ENCODE results near the gene KRTAP25-1. TPM values are rescaled to one million over a fixed set of nuclear protein-coding genes. Genes with fewer than 3 reads are reported as not detected.

KRTAP25-1 gene
- total RNA-seq, 6 experiments from 2014 or later: not detected

- Histone ChIP-seq H3K36me3 (no peaks in the 10 kb centered on the region), H3K4me1 (no peaks in the 10 kb centered on the region), H3K4me3 (no peak overlapping the region), H3K27ac (no peak overlapping the region), H3K27me3 (no peaks in the 10 kb centered on the region), H3K9me3 (no peaks in the 10 kb centered on the region)
- no peak for TF ChIP-seq POLR2A (IDR thresholded peaks at IDR 0.05)
- no peak for TF ChIP-seq CTCF (IDR thresholded peaks at IDR 0.05)
- intact Hi-C loops (cut with DNase I): no loop called here
- 54% methylated on average over 2 of the region's 2 CpGs for WGBS (ENCODE audit: insufficient coverage, low coverage, low lambda C conversion rate, missing lambda C conversion rate)
- ATAC-seq: no peak
- DNase-seq: no peak
These were observed 26.4 kb upstream of the KRTAP25-1 start for GRCh38 chr21:30315701-30316100.

GRCh38 chr21:30306884-30307283 lies 17.6 kb upstream of the KRTAP25-1 start:
- no peak overlapping the region for H3K4me3 ChIP-seq
- H3K9me3 ChIP-seq: no peaks in the 10 kb centered on the region
- H3K27me3 ChIP-seq: no peaks in the 10 kb centered on the region
- TF ChIP-seq CTCF (IDR thresholded peaks at IDR 0.05) (no peak), POLR2A (IDR thresholded peaks at IDR 0.05) (no peak)
- no peaks in the 10 kb centered on the region for H3K4me1 ChIP-seq
- 62% methylated on average over 2 of the region's 2 CpGs for WGBS (ENCODE audit: insufficient coverage, low coverage, low lambda C conversion rate, missing lambda C conversion rate)
- no peak overlapping the region for H3K27ac ChIP-seq
- no peaks in the 10 kb centered on the region for H3K36me3 ChIP-seq
- intact Hi-C loops (cut with DNase I): no loop called here
- no peak for ATAC-seq
- no peak for DNase-seq

GRCh38 chr21:30305136-30305535 lies 15.8 kb upstream of the KRTAP25-1 start:
- Histone ChIP-seq H3K9me3 (no peaks in the 10 kb centered on the region), H3K27ac (no peak overlapping the region), H3K27me3 (no peaks in the 10 kb centered on the region), H3K4me3 (no peak overlapping the region), H3K36me3 (no peaks in the 10 kb centered on the region), H3K4me1 (no peaks in the 10 kb centered on the region)
- WGBS (ENCODE audit: insufficient coverage, low coverage, low lambda C conversion rate, missing lambda C conversion rate): 15% methylated on average over 1 of the region's 1 CpG
- TF ChIP-seq POLR2A (IDR thresholded peaks at IDR 0.05): no peak
- TF ChIP-seq CTCF (IDR thresholded peaks at IDR 0.05): no peak
- DNase-seq (no peak), ATAC-seq (no peak)
- intact Hi-C loops (cut with DNase I): no loop called here

- WGBS (ENCODE audit: insufficient coverage, low coverage, low lambda C conversion rate, missing lambda C conversion rate): 25% methylated on average over 2 of the region's 3 CpGs
- Histone ChIP-seq H3K4me3 (no peak within 1 kb of the TSS), H3K36me3 (no peaks in the 10 kb centered on the region), H3K27me3 (no peaks in the 10 kb centered on the region), H3K9me3 (no peaks in the 10 kb centered on the region), H3K27ac (no peak within 1 kb of the TSS), H3K4me1 (no peaks in the 10 kb centered on the region)
- TF ChIP-seq POLR2A (IDR thresholded peaks at IDR 0.05) (no peak), CTCF (IDR thresholded peaks at IDR 0.05) (no peak)
- DNase-seq: no peak
- peak in 1 of 4 donors; percentile 33 for ATAC-seq
- intact Hi-C loops (cut with DNase I): no loop called here
These were observed 6.5 kb downstream of the KRTAP25-1 start, which contains the start of gene KRTAP24-1 for GRCh38 chr21:30282850-30283249. KRTAP24-1 (minus strand) TSS chr21:30282950; CDS start chr21:30282932, 18 bp downstream.

GRCh38 chr21:30271611-30272010 lies 17.7 kb downstream of the KRTAP25-1 start:
- no peaks in the 10 kb centered on the region for H3K27me3 ChIP-seq
- no peak for DNase-seq

More at GRCh38 chr21:30271611-30272010, 17.7 kb downstream of the KRTAP25-1 start:
- Histone ChIP-seq H3K36me3 (no peaks in the 10 kb centered on the region), H3K9me3 (no peaks in the 10 kb centered on the region), H3K4me1 (no peaks in the 10 kb centered on the region), H3K4me3 (no peak overlapping the region), H3K27ac (no peak overlapping the region)
- TF ChIP-seq CTCF (IDR thresholded peaks at IDR 0.05): no peak
- TF ChIP-seq POLR2A (IDR thresholded peaks at IDR 0.05): no peak
- 21% methylated on average over 1 of the region's 1 CpG for WGBS (ENCODE audit: insufficient coverage, low coverage, low lambda C conversion rate, missing lambda C conversion rate)
- no peak for ATAC-seq
- intact Hi-C loops (cut with DNase I): no loop called here

All from right lobe of liver (tissue), 6 donors.